Measurements from ENCODE around the gene BAG5. TPM values are rescaled to one million over a fixed set of nuclear protein-coding genes. Genes with fewer than 3 reads are reported as not detected.
A peak's percentile ranks its signal among the peaks of the same experiment; 100 is the strongest.

The BAG5 gene
- total and polyA plus RNA-seq, 2 of the 4 experiments (the other 2 are of a cell fraction) = 6.7 to 22.2 TPM

GRCh38 chr14:103563844-103564505, 1.5 kb upstream of the BAG5 start:
- Histone ChIP-seq H3K4me1 (ENCODE audit: control insufficient read depth, insufficient read depth, low read length) (peaks cover 6% of the 10 kb centered on the region; the same call in 1 of the 2 replicates), H4K8ac (ENCODE audit: low read depth in 2 of 2, low read length in 2 of 2) (no peak overlapping the region; a peak in 1 of 4 replicates), H3K9ac (ENCODE audit: low read depth, low read length) (peak overlapping the region; percentile 64), H3K9me3 (ENCODE audit: control insufficient read depth, insufficient read depth, low read length) (no peaks in the 10 kb centered on the region), H3K18ac (ENCODE audit: low read depth, low read length) (no peak overlapping the region), H3K23ac (ENCODE audit: low read depth, low read length) (no peak overlapping the region), H3K79me1 (ENCODE audit: low read depth in 1 of 2, low read length in 2 of 2) (peaks cover 13 to 65% of the 10 kb centered on the region in 2 experiments; a peak in 2 of 4 replicates), H2AK9ac (replicated peaks; ENCODE audit: low read depth, low read length, poor library complexity) (no peak overlapping the region), H2AK5ac (ENCODE audit: low read depth, low read length) (no peak overlapping the region), H4K91ac (ENCODE audit: insufficient read depth, low read depth, low read length) (no peak overlapping the region), H2AFZ (replicated peaks; ENCODE audit: low read length, poor library complexity) (no peak overlapping the region), H3K4me2 (ENCODE audit: low read depth, low read length) (peak overlapping the region; percentile 98), H2BK15ac (ENCODE audit: low read depth, low read length) (no peak overlapping the region), H3K27ac (ENCODE audit: insufficient read depth, low read length) (no peak overlapping the region), H2BK20ac (ENCODE audit: low read depth, low read length) (no peak overlapping the region), H2BK5ac (ENCODE audit: low read depth, low read length, poor library complexity, severe bottlenecking) (no peak overlapping the region), H3K4ac (ENCODE audit: low read depth, low read length) (no peak overlapping the region), H3K14ac (replicated peaks; ENCODE audit: low read depth, low read length) (0 out of 2 replicates have a peak overlapping the region, but pooled peaks have one; percentile 58), H3K9me1 (ENCODE audit: insufficient read depth, low read length) (no peaks in the 10 kb centered on the region), H4K20me1 (ENCODE audit: insufficient read depth, low read length) (peaks cover 53% of the 10 kb centered on the region), H3K56ac (ENCODE audit: extremely low read depth, insufficient read depth, low read length) (peak overlapping the region; percentile 66; the same call in 1 of the 2 replicates), H3K27me3 (ENCODE audit: control insufficient read depth, insufficient read depth, low read length) (no peaks in the 10 kb centered on the region), H3K4me3 (ENCODE audit: insufficient read depth, low read depth, low read length) (peak overlapping the region; percentile 85), H2BK120ac (ENCODE audit: low read depth, low read length) (no peak overlapping the region), H4K5ac (ENCODE audit: low read depth, low read length) (no peak overlapping the region), H3K36me3 (ENCODE audit: control insufficient read depth, insufficient read depth, low read length) (peaks cover 9% of the 10 kb centered on the region)
- in situ Hi-C loops (cut with MboI; ENCODE audit: low sequenced_read_pairs) = no loop called here
- intact Hi-C loops (cut with micrococcal nuclease) = loop anchor here (2.0 kb wide), 1 partner anchor 31 kb away; no protein-coding TSS in a partner anchor
- no peak for DNase-seq
- 64% methylated on average over 14 of the region's 21 CpGs; no CpG with 5 or more reads in 1 of the 2 experiments for WGBS, 2 experiments (ENCODE audit: extremely low coverage in 2 of 2, insufficient read length in 1 of 2)
- BruUV-seq (replicated peaks) = no TSS peak
- ChIA-PET CTCF (interaction anchor here (1.1 to 1.4 kb wide), 2 partner anchors 31 to 45 kb away, joined by 3 to 5 read pairs; no protein-coding TSS in a partner anchor), POLR2A (ENCODE audit: unreplicated experiment) (no interaction called here)
- dilution Hi-C loops (cut with HindIII; ENCODE audit: low sequenced_read_pairs, unreplicated experiment) = no loop called here
- no peak for ATAC-seq (ENCODE audit: low read depth)
- TF ChIP-seq CTCF (conservative IDR thresholded peaks at IDR 0.05; ENCODE audit: low read depth, low read length) = no peak
- no peak for TF ChIP-seq RAD21 (IDR thresholded peaks at IDR 0.05; ENCODE audit: low read length)
- TF ChIP-seq POLR2A (IDR thresholded peaks at IDR 0.05; ENCODE audit: low read depth, low read length) = no peak
- no peak for TF ChIP-seq MAFK (IDR thresholded peaks at IDR 0.05; ENCODE audit: low read depth, low read length)
- TF ChIP-seq BHLHE40 (IDR thresholded peaks at IDR 0.05; ENCODE audit: low read depth, low read length) = no peak
- no peak for TF ChIP-seq CHD1 (IDR thresholded peaks at IDR 0.05; ENCODE audit: low read depth, low read length)
- TF ChIP-seq MXI1 (IDR thresholded peaks at IDR 0.05; ENCODE audit: borderline replicate concordance, low read depth, low read length) = no peak
- TF ChIP-seq NFE2L2 (IDR thresholded peaks at IDR 0.05; ENCODE audit: low read depth, low read length) = no peak
- TF ChIP-seq RFX5 (IDR thresholded peaks at IDR 0.05; ENCODE audit: low read depth, low read length) = no peak
